NT2/D1 (cell line): ENCODE results near the gene FZD2.

Experiments used
- SUZ12 ChIP-seq: IDR thresholded peaks from 2 replicates; pipeline ENCODE4 v1.6.1; 2011; ENCODE audit not compliant: insufficient read length, insufficient read depth; ENCODE audit errors: extremely low read depth
- YY1 ChIP-seq: IDR thresholded peaks from 2 replicates; pipeline ENCODE4 v1.6.1; 2011; ENCODE audit not compliant: insufficient read length, insufficient read depth
- ZNF274 ChIP-seq: IDR thresholded peaks from 2 replicates; pipeline ENCODE4 v1.6.1; 2011; ENCODE audit warnings: mild to moderate bottlenecking, low read depth, low read length

DNA sequence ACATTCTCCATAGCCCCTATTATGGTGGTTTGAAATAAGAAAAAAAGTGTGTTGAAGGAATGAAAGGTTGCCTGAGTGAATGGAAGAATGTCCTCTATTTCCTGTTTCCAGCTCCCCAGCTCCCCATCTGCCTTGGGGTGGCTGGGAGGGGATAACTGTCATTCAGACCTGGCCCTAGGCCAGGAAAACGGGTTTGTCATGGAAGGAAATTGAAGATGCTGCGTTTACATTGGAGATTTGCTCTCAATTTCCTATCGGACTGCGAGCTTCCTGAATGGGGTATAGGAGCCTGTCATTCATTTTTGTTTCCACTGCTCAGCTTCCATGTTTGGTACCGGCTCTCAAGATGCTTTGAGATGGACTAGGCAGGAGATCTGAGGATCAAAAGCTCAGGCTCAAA lies 2.2 kb upstream of the FZD2 start:
- TF ChIP-seq SUZ12 (no peak), YY1 (no peak), ZNF274 (no peak)
